Transverse colon (tissue), 3 donors: ENCODE results near the gene SBF2.

Source experiments
- EP300 ChIP-seq: sonication (generic); formaldehyde crosslinking; IDR thresholded peaks from one replicate; pipeline ENCODE4 v1.6.1; 2017; ENCODE audit warnings: antibody characterized with exemption, low read depth
- TF ChIP-seq, protein P1 (sequence below), 5 experiments: fragments of 200-600 bp in 3 of 5; fragments of 450-650 bp in 2 of 5; sonication (generic) in 3 of 5; IDR thresholded peaks; 1 replicate in 2 of 5; 2 replicates in 3 of 5; pipeline ENCODE4 v1.5.1; 2016 to 2017; ENCODE audit warnings: antibody characterized with exemption in 5 of 5, inconsistent platforms in 3 of 5, mild to moderate bottlenecking in 2 of 5, moderate library complexity in 1 of 5

DNA sequence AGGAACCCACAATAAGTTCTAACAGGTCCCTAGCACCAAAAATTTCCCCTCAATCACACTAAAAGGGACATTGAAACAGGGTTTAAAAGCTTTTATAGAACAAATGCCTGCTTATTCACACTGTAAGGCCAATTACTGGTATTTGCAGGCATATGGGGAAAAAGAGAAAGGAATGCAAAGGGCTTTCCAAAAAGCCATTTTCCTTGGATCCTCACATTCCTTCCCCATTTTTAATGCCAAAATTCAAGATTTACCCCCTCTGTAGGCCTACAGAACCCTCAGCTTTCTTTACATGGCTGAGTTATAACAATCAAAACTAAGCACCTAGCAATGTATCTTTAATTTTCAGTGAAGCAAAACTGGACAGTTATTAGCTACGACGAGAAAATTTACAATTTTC is 102.0 kb downstream of the SBF2 start:
- TF ChIP-seq, protein P1, sequence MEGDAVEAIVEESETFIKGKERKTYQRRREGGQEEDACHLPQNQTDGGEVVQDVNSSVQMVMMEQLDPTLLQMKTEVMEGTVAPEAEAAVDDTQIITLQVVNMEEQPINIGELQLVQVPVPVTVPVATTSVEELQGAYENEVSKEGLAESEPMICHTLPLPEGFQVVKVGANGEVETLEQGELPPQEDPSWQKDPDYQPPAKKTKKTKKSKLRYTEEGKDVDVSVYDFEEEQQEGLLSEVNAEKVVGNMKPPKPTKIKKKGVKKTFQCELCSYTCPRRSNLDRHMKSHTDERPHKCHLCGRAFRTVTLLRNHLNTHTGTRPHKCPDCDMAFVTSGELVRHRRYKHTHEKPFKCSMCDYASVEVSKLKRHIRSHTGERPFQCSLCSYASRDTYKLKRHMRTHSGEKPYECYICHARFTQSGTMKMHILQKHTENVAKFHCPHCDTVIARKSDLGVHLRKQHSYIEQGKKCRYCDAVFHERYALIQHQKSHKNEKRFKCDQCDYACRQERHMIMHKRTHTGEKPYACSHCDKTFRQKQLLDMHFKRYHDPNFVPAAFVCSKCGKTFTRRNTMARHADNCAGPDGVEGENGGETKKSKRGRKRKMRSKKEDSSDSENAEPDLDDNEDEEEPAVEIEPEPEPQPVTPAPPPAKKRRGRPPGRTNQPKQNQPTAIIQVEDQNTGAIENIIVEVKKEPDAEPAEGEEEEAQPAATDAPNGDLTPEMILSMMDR (IDR thresholded peaks at IDR 0.05): no peak
- no peak for TF ChIP-seq EP300
